HG02623 (cell line): ENCODE data around the gene RARA.

Source experiments
- ATAC-seq: cut with Tn5 transposase; IDR thresholded peaks from one replicate; pipeline ENCODE4 v1.9.1; 2021; ENCODE audit warnings: moderate library complexity; ENCODE audit not compliant: unreplicated experiment

The RARA gene

GRCh38 chr17:40327244-40327729 lies 18.3 kb downstream of the RARA start:
- no peak for ATAC-seq

- no peak for ATAC-seq
Observed at GRCh38 chr17:40327735-40328385, 18.9 kb downstream of the RARA start.

GRCh38 chr17:40328386-40328766 lies 19.4 kb downstream of the RARA start:
- ATAC-seq: no peak

GRCh38 chr17:40329839-40330794 lies 21.1 kb downstream of the RARA start:
- no peak for ATAC-seq

- no peak for ATAC-seq
Observed at GRCh38 chr17:40330850-40331470, 22.0 kb downstream of the RARA start.

GRCh38 chr17:40331743-40332641 lies 23.0 kb downstream of the RARA start:
- no peak for ATAC-seq

- no peak for ATAC-seq
Observed at GRCh38 chr17:40333781-40334448, 24.9 kb downstream of the RARA start.

GRCh38 chr17:40335620-40336019 lies 26.6 kb downstream of the RARA start:
- ATAC-seq: no peak

GRCh38 chr17:40337351-40337750 lies 28.4 kb downstream of the RARA start:
- ATAC-seq: no peak

- ATAC-seq: no peak
Observed at GRCh38 chr17:40338058-40338457, 29.1 kb downstream of the RARA start.

GRCh38 chr17:40338941-40339649 lies 30.1 kb downstream of the RARA start:
- no peak for ATAC-seq

- no peak for ATAC-seq
Observed at GRCh38 chr17:40340327-40340726, 31.3 kb downstream of the RARA start.

GRCh38 chr17:40340880-40341807 lies 32.2 kb downstream of the RARA start:
- ATAC-seq: peak; percentile 72

GRCh38 chr17:40341808-40342503 lies 33.0 kb downstream of the RARA start:
- no peak for ATAC-seq

GRCh38 chr17:40342504-40343218 lies 33.7 kb downstream of the RARA start:
- ATAC-seq: no peak

- ATAC-seq: no peak
Observed at GRCh38 chr17:40343219-40344119, 34.5 kb downstream of the RARA start.
